HEK293 (cell line): ENCODE results near the gene CANX.

Experiments used
- EGR2 ChIP-seq: fragments of 450-650 bp; formaldehyde crosslinking; IDR thresholded peaks from 2 replicates; pipeline ENCODE4 v1.5.1; 2016; ENCODE audit warnings: low read depth, missing biosample characterization, missing genetic modification characterization
- SALL2 ChIP-seq: fragments of 450-650 bp; formaldehyde crosslinking; IDR thresholded peaks from 2 replicates; pipeline ENCODE4 v1.5.0; 2017; ENCODE audit warnings: missing biosample characterization, mild to moderate bottlenecking, missing genetic modification characterization, borderline replicate concordance
- SCRT2 ChIP-seq: fragments of 450-650 bp; formaldehyde crosslinking; IDR thresholded peaks from 2 replicates; pipeline ENCODE4 v1.5.1; 2016; ENCODE audit warnings: missing biosample characterization, missing genetic modification characterization
- SP3 ChIP-seq: fragments of 450-650 bp; formaldehyde crosslinking; IDR thresholded peaks from 2 replicates; pipeline ENCODE4 v1.5.1; 2016; ENCODE audit warnings: missing biosample characterization, missing genetic modification characterization
- ZBTB17 ChIP-seq: fragments of 450-650 bp; formaldehyde crosslinking; IDR thresholded peaks from 2 replicates; pipeline ENCODE4 v1.5.1; 2016; ENCODE audit warnings: missing biosample characterization, missing genetic modification characterization
- ZFHX2 ChIP-seq: fragments of 450-650 bp; formaldehyde crosslinking; conservative IDR thresholded peaks from 2 replicates; pipeline ENCODE4 v1.5.1; 2016; ENCODE audit warnings: missing biosample characterization, missing genetic modification characterization
- ZNF10 ChIP-seq: fragments of 450-650 bp; formaldehyde crosslinking; IDR thresholded peaks from 2 replicates; pipeline ENCODE4 v1.5.1; 2017; ENCODE audit warnings: missing biosample characterization, missing genetic modification characterization
- ZNF121 ChIP-seq: fragments of 450-650 bp; formaldehyde crosslinking; IDR thresholded peaks from 2 replicates; pipeline ENCODE4 v1.5.1; 2016; ENCODE audit warnings: missing biosample characterization, missing genetic modification characterization
- ZNF248 ChIP-seq: fragments of 450-650 bp; formaldehyde crosslinking; IDR thresholded peaks from 2 replicates; pipeline ENCODE4 v1.5.1; 2017; ENCODE audit warnings: missing biosample characterization, missing genetic modification characterization
- ZNF335 ChIP-seq: fragments of 450-650 bp; formaldehyde crosslinking; conservative IDR thresholded peaks from 2 replicates; pipeline ENCODE4 v1.5.1; 2016; ENCODE audit warnings: missing biosample characterization, missing genetic modification characterization
- ZNF423 ChIP-seq: fragments of 450-650 bp; formaldehyde crosslinking; IDR thresholded peaks from 2 replicates; pipeline ENCODE4 v1.5.1; 2016; ENCODE audit warnings: missing biosample characterization, missing genetic modification characterization
- ZNF514 ChIP-seq: fragments of 450-650 bp; formaldehyde crosslinking; IDR thresholded peaks from 2 replicates; pipeline ENCODE4 v1.5.1; 2016; ENCODE audit warnings: missing biosample characterization, missing genetic modification characterization
- ZNF560 ChIP-seq: fragments of 450-650 bp; formaldehyde crosslinking; IDR thresholded peaks from 2 replicates; pipeline ENCODE4 v1.5.1; 2017; ENCODE audit warnings: missing biosample characterization, missing genetic modification characterization, borderline replicate concordance
- ZNF571 ChIP-seq: fragments of 450-650 bp; formaldehyde crosslinking; IDR thresholded peaks from 2 replicates; pipeline ENCODE4 v1.5.0; 2017; ENCODE audit warnings: missing biosample characterization, missing genetic modification characterization
- ZNF585B ChIP-seq: fragments of 450-650 bp; formaldehyde crosslinking; IDR thresholded peaks from 2 replicates; pipeline ENCODE4 v1.5.1; 2016; ENCODE audit warnings: missing biosample characterization, missing genetic modification characterization
- ZNF610 ChIP-seq: fragments of 450-650 bp; formaldehyde crosslinking; IDR thresholded peaks from 2 replicates; pipeline ENCODE4 v1.5.1; 2016; ENCODE audit warnings: missing biosample characterization, missing genetic modification characterization, borderline replicate concordance
- ZNF658 ChIP-seq: fragments of 450-650 bp; formaldehyde crosslinking; IDR thresholded peaks from 2 replicates; pipeline ENCODE4; 2016; ENCODE audit warnings: missing biosample characterization, missing genetic modification characterization
- ZSCAN16 ChIP-seq: fragments of 450-650 bp; formaldehyde crosslinking; IDR thresholded peaks from 2 replicates; pipeline ENCODE4 v1.5.1; 2016; ENCODE audit warnings: missing biosample characterization, missing genetic modification characterization
- ZSCAN23 ChIP-seq: fragments of 450-650 bp; formaldehyde crosslinking; IDR thresholded peaks from 2 replicates; pipeline ENCODE4 v1.5.1; 2016; ENCODE audit warnings: missing biosample characterization, missing genetic modification characterization
- TF ChIP-seq, protein P1 (sequence below): fragments of 450-650 bp; formaldehyde crosslinking; IDR thresholded peaks from 2 replicates; pipeline ENCODE4 v1.5.0; 2017; ENCODE audit warnings: missing biosample characterization, missing genetic modification characterization, borderline replicate concordance
- TF ChIP-seq, protein P2 (sequence below): fragments of 450-650 bp; formaldehyde crosslinking; conservative IDR thresholded peaks from 2 replicates; pipeline ENCODE4 v1.5.1; 2016; ENCODE audit warnings: low read depth, missing biosample characterization, missing genetic modification characterization
- TF ChIP-seq, protein P3 (sequence below): fragments of 450-650 bp; formaldehyde crosslinking; IDR thresholded peaks from 2 replicates; pipeline ENCODE4 v1.5.1; 2016; ENCODE audit warnings: missing biosample characterization, missing genetic modification characterization, low read depth
- TF ChIP-seq, protein P4 (sequence below): fragments of 450-650 bp; formaldehyde crosslinking; IDR thresholded peaks from 2 replicates; pipeline ENCODE4 v1.5.1; 2016; ENCODE audit warnings: missing biosample characterization, missing genetic modification characterization
- TF ChIP-seq, protein P5 (sequence below): fragments of 450-650 bp; formaldehyde crosslinking; IDR thresholded peaks from 2 replicates; pipeline ENCODE4 v1.5.1; 2016; ENCODE audit warnings: missing biosample characterization, missing genetic modification characterization
- TF ChIP-seq, protein P6 (sequence below): fragments of 450-650 bp; formaldehyde crosslinking; IDR thresholded peaks from 2 replicates; pipeline ENCODE4 v1.5.1; 2016; ENCODE audit warnings: missing biosample characterization, missing genetic modification characterization, borderline replicate concordance

CANX gene

DNA sequence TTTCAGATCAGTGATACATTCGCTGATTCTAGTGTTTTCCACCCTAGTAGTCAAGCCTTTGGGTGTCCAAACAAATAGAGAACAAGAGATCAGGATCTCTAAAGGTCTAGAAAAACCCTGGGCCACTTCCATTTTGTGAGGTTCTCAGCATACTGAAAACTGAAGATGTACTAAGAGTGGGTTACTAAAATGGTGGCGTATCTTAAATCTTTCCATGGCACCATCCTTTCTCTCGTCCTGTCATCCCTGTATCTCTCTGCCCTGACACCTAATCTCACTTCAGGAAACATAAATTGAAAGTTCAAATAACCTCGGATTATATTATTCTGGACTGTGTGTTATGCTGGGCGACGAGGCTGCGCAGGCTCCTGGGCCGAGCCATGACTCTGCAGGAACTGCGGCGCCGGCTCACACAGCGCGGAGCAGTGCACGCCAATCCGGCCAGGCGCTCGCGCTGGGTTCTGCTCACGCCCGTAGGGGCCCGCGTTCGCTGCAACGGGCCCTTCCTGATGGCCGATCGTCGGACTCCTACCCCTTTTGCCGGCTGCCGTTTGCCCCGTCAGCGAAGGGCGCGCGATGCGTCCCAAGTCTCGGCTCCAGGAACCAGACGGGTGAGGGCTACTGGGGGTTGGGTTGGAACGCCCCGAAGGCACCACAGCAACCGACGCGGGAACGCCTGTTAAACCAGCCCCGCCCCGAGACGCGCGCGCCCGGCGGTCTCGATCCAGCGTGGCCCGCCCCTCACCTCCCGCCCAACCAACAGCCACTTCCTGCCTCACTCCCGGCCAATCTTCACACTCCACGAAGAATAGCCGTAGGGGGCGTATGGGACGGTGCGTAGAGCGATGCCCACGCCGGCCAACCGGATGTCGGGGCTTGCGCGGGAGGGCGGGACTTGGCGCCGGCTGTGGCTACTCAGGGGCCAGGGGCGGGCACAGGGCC lies 503 bp upstream of the CANX start (continued):
- peak; percentile 98 for TF ChIP-seq SP3
- TF ChIP-seq, protein P1, sequence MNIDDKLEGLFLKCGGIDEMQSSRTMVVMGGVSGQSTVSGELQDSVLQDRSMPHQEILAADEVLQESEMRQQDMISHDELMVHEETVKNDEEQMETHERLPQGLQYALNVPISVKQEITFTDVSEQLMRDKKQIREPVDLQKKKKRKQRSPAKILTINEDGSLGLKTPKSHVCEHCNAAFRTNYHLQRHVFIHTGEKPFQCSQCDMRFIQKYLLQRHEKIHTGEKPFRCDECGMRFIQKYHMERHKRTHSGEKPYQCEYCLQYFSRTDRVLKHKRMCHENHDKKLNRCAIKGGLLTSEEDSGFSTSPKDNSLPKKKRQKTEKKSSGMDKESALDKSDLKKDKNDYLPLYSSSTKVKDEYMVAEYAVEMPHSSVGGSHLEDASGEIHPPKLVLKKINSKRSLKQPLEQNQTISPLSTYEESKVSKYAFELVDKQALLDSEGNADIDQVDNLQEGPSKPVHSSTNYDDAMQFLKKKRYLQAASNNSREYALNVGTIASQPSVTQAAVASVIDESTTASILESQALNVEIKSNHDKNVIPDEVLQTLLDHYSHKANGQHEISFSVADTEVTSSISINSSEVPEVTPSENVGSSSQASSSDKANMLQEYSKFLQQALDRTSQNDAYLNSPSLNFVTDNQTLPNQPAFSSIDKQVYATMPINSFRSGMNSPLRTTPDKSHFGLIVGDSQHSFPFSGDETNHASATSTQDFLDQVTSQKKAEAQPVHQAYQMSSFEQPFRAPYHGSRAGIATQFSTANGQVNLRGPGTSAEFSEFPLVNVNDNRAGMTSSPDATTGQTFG (tag by site-specific recombination): no peak
- TF ChIP-seq SALL2 (tag by site-specific recombination): no peak
- no peak for TF ChIP-seq ZNF585B
- TF ChIP-seq, protein P2, sequence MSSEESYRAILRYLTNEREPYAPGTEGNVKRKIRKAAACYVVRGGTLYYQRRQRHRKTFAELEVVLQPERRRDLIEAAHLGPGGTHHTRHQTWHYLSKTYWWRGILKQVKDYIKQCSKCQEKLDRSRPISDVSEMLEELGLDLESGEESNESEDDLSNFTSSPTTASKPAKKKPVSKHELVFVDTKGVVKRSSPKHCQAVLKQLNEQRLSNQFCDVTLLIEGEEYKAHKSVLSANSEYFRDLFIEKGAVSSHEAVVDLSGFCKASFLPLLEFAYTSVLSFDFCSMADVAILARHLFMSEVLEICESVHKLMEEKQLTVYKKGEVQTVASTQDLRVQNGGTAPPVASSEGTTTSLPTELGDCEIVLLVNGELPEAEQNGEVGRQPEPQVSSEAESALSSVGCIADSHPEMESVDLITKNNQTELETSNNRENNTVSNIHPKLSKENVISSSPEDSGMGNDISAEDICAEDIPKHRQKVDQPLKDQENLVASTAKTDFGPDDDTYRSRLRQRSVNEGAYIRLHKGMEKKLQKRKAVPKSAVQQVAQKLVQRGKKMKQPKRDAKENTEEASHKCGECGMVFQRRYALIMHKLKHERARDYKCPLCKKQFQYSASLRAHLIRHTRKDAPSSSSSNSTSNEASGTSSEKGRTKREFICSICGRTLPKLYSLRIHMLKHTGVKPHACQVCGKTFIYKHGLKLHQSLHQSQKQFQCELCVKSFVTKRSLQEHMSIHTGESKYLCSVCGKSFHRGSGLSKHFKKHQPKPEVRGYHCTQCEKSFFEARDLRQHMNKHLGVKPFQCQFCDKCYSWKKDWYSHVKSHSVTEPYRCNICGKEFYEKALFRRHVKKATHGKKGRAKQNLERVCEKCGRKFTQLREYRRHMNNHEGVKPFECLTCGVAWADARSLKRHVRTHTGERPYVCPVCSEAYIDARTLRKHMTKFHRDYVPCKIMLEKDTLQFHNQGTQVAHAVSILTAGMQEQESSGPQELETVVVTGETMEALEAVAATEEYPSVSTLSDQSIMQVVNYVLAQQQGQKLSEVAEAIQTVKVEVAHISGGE (tag by site-specific recombination): no peak
- no peak for TF ChIP-seq EGR2 (tag by site-specific recombination)
- TF ChIP-seq, protein P3, sequence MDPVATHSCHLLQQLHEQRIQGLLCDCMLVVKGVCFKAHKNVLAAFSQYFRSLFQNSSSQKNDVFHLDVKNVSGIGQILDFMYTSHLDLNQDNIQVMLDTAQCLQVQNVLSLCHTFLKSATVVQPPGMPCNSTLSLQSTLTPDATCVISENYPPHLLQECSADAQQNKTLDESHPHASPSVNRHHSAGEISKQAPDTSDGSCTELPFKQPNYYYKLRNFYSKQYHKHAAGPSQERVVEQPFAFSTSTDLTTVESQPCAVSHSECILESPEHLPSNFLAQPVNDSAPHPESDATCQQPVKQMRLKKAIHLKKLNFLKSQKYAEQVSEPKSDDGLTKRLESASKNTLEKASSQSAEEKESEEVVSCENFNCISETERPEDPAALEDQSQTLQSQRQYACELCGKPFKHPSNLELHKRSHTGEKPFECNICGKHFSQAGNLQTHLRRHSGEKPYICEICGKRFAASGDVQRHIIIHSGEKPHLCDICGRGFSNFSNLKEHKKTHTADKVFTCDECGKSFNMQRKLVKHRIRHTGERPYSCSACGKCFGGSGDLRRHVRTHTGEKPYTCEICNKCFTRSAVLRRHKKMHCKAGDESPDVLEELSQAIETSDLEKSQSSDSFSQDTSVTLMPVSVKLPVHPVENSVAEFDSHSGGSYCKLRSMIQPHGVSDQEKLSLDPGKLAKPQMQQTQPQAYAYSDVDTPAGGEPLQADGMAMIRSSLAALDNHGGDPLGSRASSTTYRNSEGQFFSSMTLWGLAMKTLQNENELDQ (tag by site-specific recombination): no peak
- TF ChIP-seq SCRT2: peak; percentile 35; the same call in 1 of the 2 replicates
- TF ChIP-seq ZSCAN16: peak; percentile 65; the same call in 1 of the 2 replicates
- TF ChIP-seq ZNF571 (tag by site-specific recombination): no peak
- TF ChIP-seq, protein P4, sequence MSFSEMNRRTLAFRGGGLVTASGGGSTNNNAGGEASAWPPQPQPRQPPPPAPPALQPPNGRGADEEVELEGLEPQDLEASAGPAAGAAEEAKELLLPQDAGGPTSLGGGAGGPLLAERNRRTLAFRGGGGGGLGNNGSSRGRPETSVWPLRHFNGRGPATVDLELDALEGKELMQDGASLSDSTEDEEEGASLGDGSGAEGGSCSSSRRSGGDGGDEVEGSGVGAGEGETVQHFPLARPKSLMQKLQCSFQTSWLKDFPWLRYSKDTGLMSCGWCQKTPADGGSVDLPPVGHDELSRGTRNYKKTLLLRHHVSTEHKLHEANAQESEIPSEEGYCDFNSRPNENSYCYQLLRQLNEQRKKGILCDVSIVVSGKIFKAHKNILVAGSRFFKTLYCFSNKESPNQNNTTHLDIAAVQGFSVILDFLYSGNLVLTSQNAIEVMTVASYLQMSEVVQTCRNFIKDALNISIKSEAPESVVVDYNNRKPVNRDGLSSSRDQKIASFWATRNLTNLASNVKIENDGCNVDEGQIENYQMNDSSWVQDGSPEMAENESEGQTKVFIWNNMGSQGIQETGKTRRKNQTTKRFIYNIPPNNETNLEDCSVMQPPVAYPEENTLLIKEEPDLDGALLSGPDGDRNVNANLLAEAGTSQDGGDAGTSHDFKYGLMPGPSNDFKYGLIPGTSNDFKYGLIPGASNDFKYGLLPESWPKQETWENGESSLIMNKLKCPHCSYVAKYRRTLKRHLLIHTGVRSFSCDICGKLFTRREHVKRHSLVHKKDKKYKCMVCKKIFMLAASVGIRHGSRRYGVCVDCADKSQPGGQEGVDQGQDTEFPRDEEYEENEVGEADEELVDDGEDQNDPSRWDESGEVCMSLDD (tag by site-specific recombination): peak; percentile 76
- no peak for TF ChIP-seq ZNF10 (tag by site-specific recombination)
- TF ChIP-seq ZNF610 (tag by site-specific recombination): no peak
- TF ChIP-seq ZFHX2 (tag by site-specific recombination): no peak
- TF ChIP-seq ZNF560 (tag by site-specific recombination): no peak
- no peak for TF ChIP-seq ZNF248 (tag by site-specific recombination)
- peak; percentile 73 for TF ChIP-seq ZNF335 (tag by site-specific recombination)
- peak; percentile 16; the same call in 1 of the 2 replicates for TF ChIP-seq ZNF121 (tag by site-specific recombination)
- TF ChIP-seq ZSCAN23 (tag by site-specific recombination): no peak
- TF ChIP-seq ZBTB17 (tag by site-specific recombination): peak; percentile 98
- TF ChIP-seq, protein P5, sequence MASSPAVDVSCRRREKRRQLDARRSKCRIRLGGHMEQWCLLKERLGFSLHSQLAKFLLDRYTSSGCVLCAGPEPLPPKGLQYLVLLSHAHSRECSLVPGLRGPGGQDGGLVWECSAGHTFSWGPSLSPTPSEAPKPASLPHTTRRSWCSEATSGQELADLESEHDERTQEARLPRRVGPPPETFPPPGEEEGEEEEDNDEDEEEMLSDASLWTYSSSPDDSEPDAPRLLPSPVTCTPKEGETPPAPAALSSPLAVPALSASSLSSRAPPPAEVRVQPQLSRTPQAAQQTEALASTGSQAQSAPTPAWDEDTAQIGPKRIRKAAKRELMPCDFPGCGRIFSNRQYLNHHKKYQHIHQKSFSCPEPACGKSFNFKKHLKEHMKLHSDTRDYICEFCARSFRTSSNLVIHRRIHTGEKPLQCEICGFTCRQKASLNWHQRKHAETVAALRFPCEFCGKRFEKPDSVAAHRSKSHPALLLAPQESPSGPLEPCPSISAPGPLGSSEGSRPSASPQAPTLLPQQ: peak; percentile 37; the same call in 1 of the 2 replicates
- no peak for TF ChIP-seq ZNF423
- TF ChIP-seq ZNF514 (tag by site-specific recombination): no peak
- no peak for TF ChIP-seq ZNF658 (tag by site-specific recombination)
- TF ChIP-seq, protein P6, sequence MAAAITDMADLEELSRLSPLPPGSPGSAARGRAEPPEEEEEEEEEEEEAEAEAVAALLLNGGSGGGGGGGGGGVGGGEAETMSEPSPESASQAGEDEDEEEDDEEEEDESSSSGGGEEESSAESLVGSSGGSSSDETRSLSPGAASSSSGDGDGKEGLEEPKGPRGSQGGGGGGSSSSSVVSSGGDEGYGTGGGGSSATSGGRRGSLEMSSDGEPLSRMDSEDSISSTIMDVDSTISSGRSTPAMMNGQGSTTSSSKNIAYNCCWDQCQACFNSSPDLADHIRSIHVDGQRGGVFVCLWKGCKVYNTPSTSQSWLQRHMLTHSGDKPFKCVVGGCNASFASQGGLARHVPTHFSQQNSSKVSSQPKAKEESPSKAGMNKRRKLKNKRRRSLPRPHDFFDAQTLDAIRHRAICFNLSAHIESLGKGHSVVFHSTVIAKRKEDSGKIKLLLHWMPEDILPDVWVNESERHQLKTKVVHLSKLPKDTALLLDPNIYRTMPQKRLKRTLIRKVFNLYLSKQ: no peak
